ENCODE results near the gene NOVA2.

DNA sequence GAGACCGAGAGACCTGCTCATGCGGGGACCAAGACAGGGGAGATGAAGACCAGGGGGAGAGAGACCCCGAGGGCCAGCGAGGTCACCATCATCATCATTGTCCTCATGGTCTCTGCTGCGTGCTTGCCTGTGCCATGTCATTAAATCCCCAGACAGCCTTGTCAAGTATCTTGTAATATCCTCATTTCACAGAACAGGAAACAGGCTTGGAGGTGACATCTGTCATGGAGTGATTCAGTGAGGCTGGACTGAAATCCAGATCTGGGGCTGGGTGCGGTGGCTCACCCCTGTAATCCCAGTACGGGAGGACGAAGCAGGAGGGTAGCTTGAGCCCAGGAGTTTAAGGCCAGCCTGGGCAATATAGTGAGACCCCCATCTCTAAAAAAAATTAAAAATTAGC lies 53.2 kb downstream of the NOVA2 start:
- TF ChIP-seq NR2C2 (CRISPR knock-in tag; IDR thresholded peaks at IDR 0.05) (no peak), JUN (CRISPR knock-in tag; IDR thresholded peaks at IDR 0.05) (no peak), CBFB (CRISPR knock-in tag; IDR thresholded peaks at IDR 0.05; ENCODE audit: low read depth) (no peak), GABPB1 (CRISPR knock-in tag; IDR thresholded peaks at IDR 0.05) (no peak), NR1H2 (CRISPR knock-in tag; IDR thresholded peaks at IDR 0.05) (no peak), NR3C1 (CRISPR knock-in tag; conservative IDR thresholded peaks at IDR 0.05; ENCODE audit: low read depth) (no peak), TEAD4 (CRISPR knock-in tag; IDR thresholded peaks at IDR 0.05) (no peak)
- TF ChIP-seq, protein P1, sequence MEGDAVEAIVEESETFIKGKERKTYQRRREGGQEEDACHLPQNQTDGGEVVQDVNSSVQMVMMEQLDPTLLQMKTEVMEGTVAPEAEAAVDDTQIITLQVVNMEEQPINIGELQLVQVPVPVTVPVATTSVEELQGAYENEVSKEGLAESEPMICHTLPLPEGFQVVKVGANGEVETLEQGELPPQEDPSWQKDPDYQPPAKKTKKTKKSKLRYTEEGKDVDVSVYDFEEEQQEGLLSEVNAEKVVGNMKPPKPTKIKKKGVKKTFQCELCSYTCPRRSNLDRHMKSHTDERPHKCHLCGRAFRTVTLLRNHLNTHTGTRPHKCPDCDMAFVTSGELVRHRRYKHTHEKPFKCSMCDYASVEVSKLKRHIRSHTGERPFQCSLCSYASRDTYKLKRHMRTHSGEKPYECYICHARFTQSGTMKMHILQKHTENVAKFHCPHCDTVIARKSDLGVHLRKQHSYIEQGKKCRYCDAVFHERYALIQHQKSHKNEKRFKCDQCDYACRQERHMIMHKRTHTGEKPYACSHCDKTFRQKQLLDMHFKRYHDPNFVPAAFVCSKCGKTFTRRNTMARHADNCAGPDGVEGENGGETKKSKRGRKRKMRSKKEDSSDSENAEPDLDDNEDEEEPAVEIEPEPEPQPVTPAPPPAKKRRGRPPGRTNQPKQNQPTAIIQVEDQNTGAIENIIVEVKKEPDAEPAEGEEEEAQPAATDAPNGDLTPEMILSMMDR (IDR thresholded peaks at IDR 0.05): no peak
- TF ChIP-seq, protein P2, sequence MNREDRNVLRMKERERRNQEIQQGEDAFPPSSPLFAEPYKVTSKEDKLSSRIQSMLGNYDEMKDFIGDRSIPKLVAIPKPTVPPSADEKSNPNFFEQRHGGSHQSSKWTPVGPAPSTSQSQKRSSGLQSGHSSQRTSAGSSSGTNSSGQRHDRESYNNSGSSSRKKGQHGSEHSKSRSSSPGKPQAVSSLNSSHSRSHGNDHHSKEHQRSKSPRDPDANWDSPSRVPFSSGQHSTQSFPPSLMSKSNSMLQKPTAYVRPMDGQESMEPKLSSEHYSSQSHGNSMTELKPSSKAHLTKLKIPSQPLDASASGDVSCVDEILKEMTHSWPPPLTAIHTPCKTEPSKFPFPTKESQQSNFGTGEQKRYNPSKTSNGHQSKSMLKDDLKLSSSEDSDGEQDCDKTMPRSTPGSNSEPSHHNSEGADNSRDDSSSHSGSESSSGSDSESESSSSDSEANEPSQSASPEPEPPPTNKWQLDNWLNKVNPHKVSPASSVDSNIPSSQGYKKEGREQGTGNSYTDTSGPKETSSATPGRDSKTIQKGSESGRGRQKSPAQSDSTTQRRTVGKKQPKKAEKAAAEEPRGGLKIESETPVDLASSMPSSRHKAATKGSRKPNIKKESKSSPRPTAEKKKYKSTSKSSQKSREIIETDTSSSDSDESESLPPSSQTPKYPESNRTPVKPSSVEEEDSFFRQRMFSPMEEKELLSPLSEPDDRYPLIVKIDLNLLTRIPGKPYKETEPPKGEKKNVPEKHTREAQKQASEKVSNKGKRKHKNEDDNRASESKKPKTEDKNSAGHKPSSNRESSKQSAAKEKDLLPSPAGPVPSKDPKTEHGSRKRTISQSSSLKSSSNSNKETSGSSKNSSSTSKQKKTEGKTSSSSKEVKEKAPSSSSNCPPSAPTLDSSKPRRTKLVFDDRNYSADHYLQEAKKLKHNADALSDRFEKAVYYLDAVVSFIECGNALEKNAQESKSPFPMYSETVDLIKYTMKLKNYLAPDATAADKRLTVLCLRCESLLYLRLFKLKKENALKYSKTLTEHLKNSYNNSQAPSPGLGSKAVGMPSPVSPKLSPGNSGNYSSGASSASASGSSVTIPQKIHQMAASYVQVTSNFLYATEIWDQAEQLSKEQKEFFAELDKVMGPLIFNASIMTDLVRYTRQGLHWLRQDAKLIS (CRISPR knock-in tag; IDR thresholded peaks at IDR 0.05; ENCODE audit: borderline replicate concordance): no peak
- TF ChIP-seq, protein P3, sequence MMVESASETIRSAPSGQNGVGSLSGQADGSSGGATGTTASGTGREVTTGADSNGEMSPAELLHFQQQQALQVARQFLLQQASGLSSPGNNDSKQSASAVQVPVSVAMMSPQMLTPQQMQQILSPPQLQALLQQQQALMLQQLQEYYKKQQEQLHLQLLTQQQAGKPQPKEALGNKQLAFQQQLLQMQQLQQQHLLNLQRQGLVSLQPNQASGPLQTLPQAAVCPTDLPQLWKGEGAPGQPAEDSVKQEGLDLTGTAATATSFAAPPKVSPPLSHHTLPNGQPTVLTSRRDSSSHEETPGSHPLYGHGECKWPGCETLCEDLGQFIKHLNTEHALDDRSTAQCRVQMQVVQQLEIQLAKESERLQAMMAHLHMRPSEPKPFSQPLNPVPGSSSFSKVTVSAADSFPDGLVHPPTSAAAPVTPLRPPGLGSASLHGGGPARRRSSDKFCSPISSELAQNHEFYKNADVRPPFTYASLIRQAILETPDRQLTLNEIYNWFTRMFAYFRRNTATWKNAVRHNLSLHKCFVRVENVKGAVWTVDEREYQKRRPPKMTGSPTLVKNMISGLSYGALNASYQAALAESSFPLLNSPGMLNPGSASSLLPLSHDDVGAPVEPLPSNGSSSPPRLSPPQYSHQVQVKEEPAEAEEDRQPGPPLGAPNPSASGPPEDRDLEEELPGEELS (CRISPR knock-in tag; IDR thresholded peaks at IDR 0.05): no peak
- TF ChIP-seq, protein P4, sequence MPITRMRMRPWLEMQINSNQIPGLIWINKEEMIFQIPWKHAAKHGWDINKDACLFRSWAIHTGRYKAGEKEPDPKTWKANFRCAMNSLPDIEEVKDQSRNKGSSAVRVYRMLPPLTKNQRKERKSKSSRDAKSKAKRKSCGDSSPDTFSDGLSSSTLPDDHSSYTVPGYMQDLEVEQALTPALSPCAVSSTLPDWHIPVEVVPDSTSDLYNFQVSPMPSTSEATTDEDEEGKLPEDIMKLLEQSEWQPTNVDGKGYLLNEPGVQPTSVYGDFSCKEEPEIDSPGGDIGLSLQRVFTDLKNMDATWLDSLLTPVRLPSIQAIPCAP (CRISPR knock-in tag; IDR thresholded peaks at IDR 0.05): no peak
